8988T (cell line): ENCODE measurements around the gene NT5C1A.

Experiments used
- DNase-seq: peaks from one replicate; pipeline ENCODE4 v3.0.0; 2011

Gene NT5C1A

GRCh38 chr1:39657923-39658485 is 13.9 kb downstream of the NT5C1A start:
- DNase-seq, result no peak

GRCh38 chr1:39657402-39657801 is 14.5 kb downstream of the NT5C1A start:
- no peak for DNase-seq

GRCh38 chr1:39656391-39656790 is 15.5 kb downstream of the NT5C1A start:
- DNase-seq, result no peak

- no peak for DNase-seq
These were observed 16.2 kb downstream of the NT5C1A start for GRCh38 chr1:39655578-39656268.

DNA sequence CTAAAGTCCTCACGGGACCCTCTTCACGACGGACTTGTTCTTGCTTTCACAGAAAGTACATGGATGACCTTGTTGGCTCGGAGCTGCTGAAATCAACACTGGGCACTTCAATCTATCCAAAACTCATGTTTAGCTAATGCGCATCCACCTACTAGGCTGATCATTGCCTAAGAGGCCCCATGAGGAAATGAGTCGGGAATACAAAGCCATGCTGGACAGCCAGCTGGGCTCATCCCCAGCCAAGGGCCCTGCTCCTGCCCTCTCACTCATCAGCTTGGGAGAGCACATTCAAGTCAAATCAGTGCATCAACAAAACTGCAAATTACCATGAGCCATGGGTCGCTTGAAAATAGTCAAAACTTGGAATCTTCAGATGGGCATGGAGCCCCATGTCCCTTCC is 17.6 kb downstream of the NT5C1A start:
- DNase-seq, result no peak

- DNase-seq, result no peak
These were observed 18.3 kb downstream of the NT5C1A start for GRCh38 chr1:39653546-39654031.

GRCh38 chr1:39652554-39652953 is 19.4 kb downstream of the NT5C1A start:
- no peak for DNase-seq

DNA sequence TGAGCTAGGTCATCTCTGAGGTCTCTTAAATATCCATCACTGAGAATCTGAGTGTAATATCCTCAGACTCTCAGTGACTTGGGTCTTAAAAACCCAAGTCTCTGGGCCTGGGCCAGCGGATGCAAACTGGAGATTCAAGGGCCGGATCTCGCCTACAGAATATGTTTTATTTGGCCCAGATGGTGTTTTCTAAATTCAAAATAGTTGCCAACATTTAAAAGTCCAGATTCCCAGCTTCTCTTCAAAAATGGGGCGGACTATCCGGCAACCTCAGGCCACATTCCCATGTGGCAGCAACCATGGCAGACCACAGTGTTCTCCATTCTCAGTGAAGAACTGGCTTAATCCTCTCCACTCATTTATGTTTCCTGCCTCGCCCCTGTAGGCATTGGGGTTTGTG is 19.8 kb downstream of the NT5C1A start:
- no peak for DNase-seq

GRCh38 chr1:39650431-39650830 is 21.5 kb downstream of the NT5C1A start:
- no peak for DNase-seq

- DNase-seq, result no peak
These were observed 22.2 kb downstream of the NT5C1A start for GRCh38 chr1:39649636-39650185.

DNA sequence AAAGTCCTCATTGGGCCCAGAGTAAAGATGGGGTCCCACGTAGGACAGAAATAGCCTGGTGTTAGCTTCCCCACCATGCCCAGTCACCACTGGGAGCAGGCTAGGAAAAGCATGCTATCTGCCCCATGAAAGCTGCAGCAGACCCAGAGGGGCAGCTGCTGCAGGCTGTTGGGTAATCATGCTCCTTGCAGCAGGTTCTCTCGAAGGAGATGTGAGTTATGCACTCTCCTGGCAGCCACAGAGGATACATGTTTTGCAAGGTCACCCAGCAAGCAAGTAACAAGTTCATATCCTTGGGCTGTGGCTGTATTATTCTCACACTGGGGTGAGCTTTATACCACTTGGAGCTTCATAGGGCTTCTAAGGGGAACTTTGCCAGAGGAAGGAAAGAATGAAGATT is 23.4 kb downstream of the NT5C1A start:
- no peak for DNase-seq

DNA sequence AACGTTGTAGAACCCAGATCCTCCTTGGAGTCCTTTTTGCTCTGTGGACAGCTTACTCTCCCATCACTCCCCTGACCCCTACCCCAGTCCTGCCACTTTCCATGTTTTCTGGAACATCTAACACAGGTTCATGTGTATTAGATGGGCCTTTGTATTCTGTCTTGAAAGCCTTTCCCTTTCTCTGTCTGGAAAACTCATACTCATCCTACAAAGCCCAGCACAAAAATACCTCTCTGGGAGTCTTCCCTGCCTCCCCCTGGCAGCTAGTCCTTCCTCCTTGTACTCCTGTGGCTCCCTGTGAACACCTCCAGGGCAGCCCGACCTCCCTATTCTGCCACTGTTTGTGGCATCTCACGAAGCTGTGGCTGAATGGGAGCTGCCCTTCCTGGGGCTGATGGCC is 24.7 kb downstream of the NT5C1A start:
- no peak for DNase-seq

GRCh38 chr1:39646232-39647081 is 25.4 kb downstream of the NT5C1A start:
- DNase-seq, result no peak

DNA sequence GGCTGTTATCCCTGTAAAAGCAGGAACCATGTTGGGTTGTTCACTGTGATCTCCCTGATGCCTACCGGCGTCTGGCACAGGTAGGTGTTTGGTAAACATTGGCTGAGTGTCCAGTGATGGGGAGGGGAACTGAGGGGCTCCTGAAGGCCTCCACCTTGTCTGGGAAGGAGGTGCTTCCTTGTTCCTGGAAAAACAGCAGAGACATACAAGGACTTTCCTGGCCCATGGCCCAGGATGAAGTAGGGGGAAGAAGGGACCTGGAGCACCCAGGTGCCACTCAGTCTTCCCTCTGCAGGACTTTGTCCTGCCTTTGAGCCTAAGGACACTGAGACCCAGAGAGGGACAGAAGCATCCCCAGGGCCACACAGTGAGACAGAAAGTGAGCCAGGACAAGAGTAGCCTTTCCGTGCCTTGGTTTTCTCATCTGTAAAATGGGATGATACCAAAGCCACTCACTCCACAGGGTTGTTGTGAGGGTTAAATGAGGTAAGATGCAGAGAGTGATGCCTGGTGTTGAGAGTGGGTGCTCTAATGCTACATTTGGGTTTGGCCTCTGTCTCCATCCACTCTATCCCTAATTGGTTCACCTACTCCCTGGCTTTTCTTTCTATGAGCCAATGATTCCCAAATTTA is 26.4 kb downstream of the NT5C1A start:
- DNase-seq, result no peak

GRCh38 chr1:39643705-39644104 is 28.2 kb downstream of the NT5C1A start:
- DNase-seq, result no peak

DNA sequence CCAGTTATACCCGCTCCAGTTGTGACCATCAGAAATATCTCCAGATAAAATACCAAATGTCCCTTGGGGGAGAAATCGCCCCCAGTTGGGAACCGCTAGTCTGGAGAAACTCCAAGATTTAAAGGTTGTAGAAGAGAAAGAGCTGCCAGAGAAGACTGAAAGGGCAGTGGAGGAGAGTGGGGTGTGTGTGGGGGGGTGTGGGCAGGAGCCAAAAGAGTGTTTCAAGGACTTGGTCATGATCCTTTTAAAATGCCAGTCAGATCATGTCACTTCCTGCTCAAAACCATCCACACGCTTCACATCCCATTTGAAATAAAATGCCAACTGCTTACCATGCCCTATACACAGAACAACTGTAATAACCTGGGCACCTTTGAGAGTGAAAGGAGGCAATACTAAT is 29.1 kb downstream of the NT5C1A start:
- no peak for DNase-seq

GRCh38 chr1:39640861-39641260 is 31.0 kb downstream of the NT5C1A start:
- no peak for DNase-seq

- DNase-seq, result no peak
These were observed 32.4 kb downstream of the NT5C1A start, which contains the start of gene HEYL for GRCh38 chr1:39639305-39640130. Gene HEYL, minus strand, starts transcription at chr1:39639643. Its CDS starts 18 bp downstream, at chr1:39639625.

- no peak for DNase-seq
These were observed 33.0 kb downstream of the NT5C1A start for GRCh38 chr1:39638965-39639304.

DNA sequence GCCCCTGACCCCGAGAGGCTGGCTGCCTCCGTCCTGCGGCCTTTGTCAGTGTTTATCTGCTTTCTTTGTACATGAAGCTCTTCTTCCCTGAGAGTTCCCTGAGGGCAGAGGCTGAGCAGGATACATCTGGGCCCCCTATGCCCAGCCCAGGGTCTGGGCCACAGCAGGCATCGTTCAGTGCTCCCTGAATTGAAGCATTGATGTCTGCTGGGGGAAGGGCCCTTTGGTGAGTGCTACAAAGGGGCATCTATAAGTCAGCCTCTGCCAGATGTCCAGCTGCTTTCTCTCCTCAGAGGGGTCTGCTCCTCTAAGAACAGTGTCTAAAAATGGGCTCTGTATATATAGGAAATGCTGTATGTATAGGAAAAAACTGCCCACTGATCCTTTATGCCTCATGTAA is 34.5 kb downstream of the NT5C1A start:
- DNase-seq, result no peak

- DNase-seq, result no peak
These were observed 36.1 kb downstream of the NT5C1A start for GRCh38 chr1:39635871-39636210.

DNA sequence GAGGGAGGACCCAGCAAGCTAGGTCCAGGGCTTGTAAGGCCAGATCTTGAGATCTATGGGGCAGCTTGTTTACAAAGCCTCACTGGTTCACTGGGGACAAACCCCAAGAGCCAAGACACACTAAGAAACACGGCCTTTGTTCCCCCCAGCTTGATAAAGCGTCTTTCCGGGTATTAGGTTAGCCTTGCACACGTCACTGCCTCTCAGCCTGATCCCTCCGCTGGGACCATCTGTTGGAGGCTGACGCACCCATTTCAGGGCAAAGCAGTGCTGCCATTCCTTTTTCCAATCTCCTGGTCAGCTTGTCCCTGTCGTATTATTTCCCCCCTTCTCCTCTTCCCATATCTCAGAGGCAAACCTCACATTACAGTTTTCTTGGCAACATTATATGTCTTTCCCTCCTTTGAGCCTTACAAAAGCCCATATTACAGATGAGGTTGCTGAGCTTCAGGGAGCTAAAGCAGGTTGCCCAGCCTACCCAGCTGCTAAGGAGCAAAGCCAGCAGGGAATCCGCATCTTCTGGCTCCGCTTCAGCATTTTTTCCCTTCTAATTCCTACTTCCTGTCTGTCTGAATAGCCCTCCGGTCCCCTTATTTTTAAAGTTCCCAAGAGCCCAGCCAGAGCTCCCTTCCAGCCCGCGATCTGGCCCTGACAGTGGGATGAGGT is 36.6 kb downstream of the NT5C1A start:
- DNase-seq, result no peak
